Measurements from ENCODE around the gene SMCO3. TPM values are rescaled to one million over a fixed set of nuclear protein-coding genes. Genes with fewer than 3 reads are reported as not detected.

SMCO3 gene
- polyA plus RNA-seq, 1 of the 3 experiments (the other 2 are of a cell fraction): 0.03 TPM

- 79% methylated on average over 14 of the region's 16 CpGs for WGBS (ENCODE audit: low lambda C conversion rate)
- TF ChIP-seq ELF1 (IDR thresholded peaks at IDR 0.05): no peak
- TF ChIP-seq USF1 (IDR thresholded peaks at IDR 0.05; ENCODE audit: borderline replicate concordance, low read depth): no peak
- no peak for TF ChIP-seq TCF12 (IDR thresholded peaks at IDR 0.05)
- no peak for TF ChIP-seq POLR2AphosphoS5 (IDR thresholded peaks at IDR 0.05; ENCODE audit: low read depth, low read length)
- no peak for TF ChIP-seq FOXJ3 (CRISPR knock-in tag; IDR thresholded peaks at IDR 0.05)
- TF ChIP-seq, protein P1, sequence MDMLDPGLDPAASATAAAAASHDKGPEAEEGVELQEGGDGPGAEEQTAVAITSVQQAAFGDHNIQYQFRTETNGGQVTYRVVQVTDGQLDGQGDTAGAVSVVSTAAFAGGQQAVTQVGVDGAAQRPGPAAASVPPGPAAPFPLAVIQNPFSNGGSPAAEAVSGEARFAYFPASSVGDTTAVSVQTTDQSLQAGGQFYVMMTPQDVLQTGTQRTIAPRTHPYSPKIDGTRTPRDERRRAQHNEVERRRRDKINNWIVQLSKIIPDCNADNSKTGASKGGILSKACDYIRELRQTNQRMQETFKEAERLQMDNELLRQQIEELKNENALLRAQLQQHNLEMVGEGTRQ (IDR thresholded peaks at IDR 0.05; ENCODE audit: borderline replicate concordance, low read depth, low read length): no peak
- no peak for TF ChIP-seq CHD2 (IDR thresholded peaks at IDR 0.05; ENCODE audit: low read length, partially characterized antibody)
- no peak for TF ChIP-seq SIN3A (IDR thresholded peaks at IDR 0.05; ENCODE audit: borderline replicate concordance, low read depth, low read length)
- TF ChIP-seq, protein P2, sequence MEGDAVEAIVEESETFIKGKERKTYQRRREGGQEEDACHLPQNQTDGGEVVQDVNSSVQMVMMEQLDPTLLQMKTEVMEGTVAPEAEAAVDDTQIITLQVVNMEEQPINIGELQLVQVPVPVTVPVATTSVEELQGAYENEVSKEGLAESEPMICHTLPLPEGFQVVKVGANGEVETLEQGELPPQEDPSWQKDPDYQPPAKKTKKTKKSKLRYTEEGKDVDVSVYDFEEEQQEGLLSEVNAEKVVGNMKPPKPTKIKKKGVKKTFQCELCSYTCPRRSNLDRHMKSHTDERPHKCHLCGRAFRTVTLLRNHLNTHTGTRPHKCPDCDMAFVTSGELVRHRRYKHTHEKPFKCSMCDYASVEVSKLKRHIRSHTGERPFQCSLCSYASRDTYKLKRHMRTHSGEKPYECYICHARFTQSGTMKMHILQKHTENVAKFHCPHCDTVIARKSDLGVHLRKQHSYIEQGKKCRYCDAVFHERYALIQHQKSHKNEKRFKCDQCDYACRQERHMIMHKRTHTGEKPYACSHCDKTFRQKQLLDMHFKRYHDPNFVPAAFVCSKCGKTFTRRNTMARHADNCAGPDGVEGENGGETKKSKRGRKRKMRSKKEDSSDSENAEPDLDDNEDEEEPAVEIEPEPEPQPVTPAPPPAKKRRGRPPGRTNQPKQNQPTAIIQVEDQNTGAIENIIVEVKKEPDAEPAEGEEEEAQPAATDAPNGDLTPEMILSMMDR (IDR thresholded peaks at IDR 0.05): no peak
- peak overlapping the region; percentile 77 to 84 for H3K4me3 ChIP-seq (ENCODE audit: low read depth in 2 of 2, low read length in 1 of 2)
- H3F3A ChIP-seq (replicated peaks; ENCODE audit: insufficient read depth): peaks cover 25% of the 10 kb centered on the region
- peak overlapping the region in 1 of 2 experiments; percentile 86; a peak in 1 of 4 replicates for H3K27ac ChIP-seq (ENCODE audit: low read depth in 2 of 2, low read length in 1 of 2)
- H4K20me1 ChIP-seq (ENCODE audit: insufficient read depth): peaks cover 13% of the 10 kb centered on the region; the same call in 1 of the 2 replicates
- peak overlapping the region; percentile 69; the same call in 1 of the 2 replicates for H2AFZ ChIP-seq (ENCODE audit: low read depth)
- peak; percentile 7 for DNase-seq
- no peaks in the 10 kb centered on the region for H3K27me3 ChIP-seq (ENCODE audit: insufficient read depth)
- POLR2A ChIA-PET: interaction anchor here (0.9 to 1.4 kb wide), 2 partner anchors 29 to 30 kb away, joined by 3 to 5 read pairs; partner anchors contain the start of genes C12orf60 and WBP11
- peaks cover 0 to under 1% of the 10 kb centered on the region in 2 experiments for H3K36me3 ChIP-seq (replicated peaks in 1 of 2; ENCODE audit: control insufficient read depth in 1 of 2, insufficient read depth in 2 of 2, low read length in 1 of 2)
- peaks cover 0 to 12% of the 10 kb centered on the region in 2 experiments; a peak in 3 of 4 replicates for H3K4me1 ChIP-seq (ENCODE audit: control insufficient read depth in 1 of 2, insufficient read depth in 2 of 2, low read depth in 1 of 2, low read length in 1 of 2)
- H3K9ac ChIP-seq: no peak overlapping the region
- CTCF ChIA-PET: interaction anchor here (1.8 kb wide), 1 partner anchor 18 kb away, joined by 4 read pairs; no protein-coding TSS in a partner anchor
- H3K4me2 ChIP-seq: peak overlapping the region; percentile 82; the same call in 1 of the 2 replicates
- H3K9me3 ChIP-seq: no peaks in the 10 kb centered on the region
- no peaks in the 10 kb centered on the region for H3K9me2 ChIP-seq
- peaks cover 46% of the 10 kb centered on the region for H3K79me2 ChIP-seq (ENCODE audit: insufficient read depth)
Measured at GRCh38 chr12:14773685-14774073, 40.3 kb downstream of the SMCO3 start.

DNA sequence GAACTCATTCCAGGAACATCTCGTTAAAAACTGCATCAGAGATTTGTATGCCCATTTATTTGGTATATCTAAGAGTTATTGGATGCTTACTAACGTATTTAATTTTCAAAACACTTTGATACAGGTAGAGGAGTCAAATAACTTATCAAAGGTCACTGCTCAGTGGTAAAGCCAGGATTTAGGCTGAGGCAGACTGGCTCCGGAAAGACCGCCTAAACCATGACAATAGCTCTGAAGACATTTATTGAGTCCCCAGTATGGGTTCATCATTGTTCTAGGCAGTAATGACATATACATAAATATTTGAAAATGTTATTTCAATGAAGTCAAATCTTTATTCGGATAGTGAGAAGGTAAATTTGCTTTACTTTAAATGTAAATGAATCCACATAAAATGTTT, 41.0 kb downstream of the SMCO3 start:
- no peak for DNase-seq
- no peak overlapping the region for H3K9ac ChIP-seq
- TF ChIP-seq, protein P2 (IDR thresholded peaks at IDR 0.05): no peak
- no peak for TF ChIP-seq FOSL2 (IDR thresholded peaks at IDR 0.05; ENCODE audit: borderline replicate concordance, low read depth)
- TF ChIP-seq EP300 (IDR thresholded peaks at IDR 0.05; ENCODE audit: borderline replicate concordance in 1 of 2, low read depth in 1 of 2, low read length in 1 of 2): no peak
- TF ChIP-seq IRF3 (IDR thresholded peaks at IDR 0.05; ENCODE audit: low read depth, low read length): no peak
- no peak for TF ChIP-seq MEF2A (IDR thresholded peaks at IDR 0.05; ENCODE audit: borderline replicate concordance, low read depth)
- no peak for TF ChIP-seq RFX5 (IDR thresholded peaks at IDR 0.05; ENCODE audit: low read length)
- no peak for TF ChIP-seq EZH2phosphoT487 (IDR thresholded peaks at IDR 0.05; ENCODE audit: borderline replicate concordance, low read depth)
- no peak for TF ChIP-seq FOXJ3 (CRISPR knock-in tag; IDR thresholded peaks at IDR 0.05)
- TF ChIP-seq SMC3 (IDR thresholded peaks at IDR 0.05; ENCODE audit: low read depth, low read length): no peak
- TF ChIP-seq RCOR1 (IDR thresholded peaks at IDR 0.05; ENCODE audit: low read length): no peak
- TF ChIP-seq POLR2AphosphoS5 (IDR thresholded peaks at IDR 0.05; ENCODE audit: low read depth, low read length): no peak
- no peak for TF ChIP-seq TEAD4 (IDR thresholded peaks at IDR 0.05; ENCODE audit: borderline replicate concordance, insufficient read depth)
- no peaks in the 10 kb centered on the region for H3K9me3 ChIP-seq
- peaks cover 0 to 8% of the 10 kb centered on the region in 2 experiments for H3K36me3 ChIP-seq (replicated peaks in 1 of 2; ENCODE audit: control insufficient read depth in 1 of 2, insufficient read depth in 2 of 2, low read length in 1 of 2)
- H3K4me2 ChIP-seq: no peak overlapping the region
- H3K9me2 ChIP-seq: no peaks in the 10 kb centered on the region
- peaks cover 53% of the 10 kb centered on the region for H3K79me2 ChIP-seq (ENCODE audit: insufficient read depth)
- POLR2A ChIA-PET: no interaction called here
- no peak overlapping the region for H2AFZ ChIP-seq (ENCODE audit: low read depth)
- peaks cover 32% of the 10 kb centered on the region for H3F3A ChIP-seq (replicated peaks; ENCODE audit: insufficient read depth)
- no peak overlapping the region for H3K27ac ChIP-seq (ENCODE audit: low read depth in 2 of 2, low read length in 1 of 2)
- H3K27me3 ChIP-seq (ENCODE audit: insufficient read depth): no peaks in the 10 kb centered on the region
- CTCF ChIA-PET: no interaction called here
- 96% methylated on average over 5 of the region's 5 CpGs for WGBS (ENCODE audit: low lambda C conversion rate)
- H4K20me1 ChIP-seq (ENCODE audit: insufficient read depth): peaks cover 19% of the 10 kb centered on the region; the same call in 1 of the 2 replicates
- H3K4me3 ChIP-seq (ENCODE audit: low read depth in 2 of 2, low read length in 1 of 2): no peak overlapping the region
- peaks cover 7 to 12% of the 10 kb centered on the region in 2 experiments; a peak in 3 of 4 replicates for H3K4me1 ChIP-seq (ENCODE audit: control insufficient read depth in 1 of 2, insufficient read depth in 2 of 2, low read depth in 1 of 2, low read length in 1 of 2)

All from SK-N-SH (cell line).